ENCODE measurements around the gene TMEM35A.
"Not testable (repeated sequence)": the region's sequence is repeated elsewhere in the genome, so short reads cannot be mapped to it uniquely, and the experiment has no call there.

Gene TMEM35A

GRCh38 chrX:101078716-101079598, at the start of gene TMEM35A:
TSS of gene TMEM35A (plus strand) at chrX:101078879. CDS start at chrX:101079003, 124 bp downstream.
- Mint-ChIP-seq H3K4me3 (peak within 1 kb of the TSS; percentile 10 to 47), H3K4me1 (peaks cover 4 to 5% of the 10 kb centered on the region in 2 donors), H3K9me3 (no peaks in the 10 kb centered on the region), H3K36me3 (no peaks in the 10 kb centered on the region), H3K27ac (peak within 1 kb of the TSS; percentile 10), H3K27me3 (peaks cover 12 to 20% of the 10 kb centered on the region in 2 donors)
- DNase-seq (no peak), ATAC-seq (replicated peaks) (peak in 1 of 2 donors; percentile 45)

- Mint-ChIP-seq H3K9me3 (no peaks in the 10 kb centered on the region), H3K36me3 (peaks cover 18 to 21% of the 10 kb centered on the region in 2 donors), H3K27ac (no peak overlapping the region), H3K4me1 (no peaks in the 10 kb centered on the region), H3K4me3 (no peak overlapping the region), H3K27me3 (peaks cover 0 to 3% of the 10 kb centered on the region in 2 donors)
- ATAC-seq (replicated peaks) (no peak), DNase-seq (no peak)
Measured at GRCh38 chrX:101029665-101030064, 49.0 kb upstream of the TMEM35A start.

GRCh38 chrX:101037231-101037630, 41.4 kb upstream of the TMEM35A start:
- ATAC-seq (replicated peaks) (no peak), DNase-seq (no peak)
- Mint-ChIP-seq H3K27me3 (no peaks in the 10 kb centered on the region), H3K36me3 (peaks cover 8 to 18% of the 10 kb centered on the region in 2 donors), H3K27ac (no peak overlapping the region), H3K4me3 (no peak overlapping the region), H3K4me1 (no peaks in the 10 kb centered on the region), H3K9me3 (no peaks in the 10 kb centered on the region)

GRCh38 chrX:101040197-101040596, 38.5 kb upstream of the TMEM35A start:
- peaks cover 0 to 10% of the 10 kb centered on the region in 2 donors for H3K4me1 Mint-ChIP-seq

GRCh38 chrX:101051153-101051548, 27.5 kb upstream of the TMEM35A start:
- DNase-seq (no peak), ATAC-seq (replicated peaks) (peak in 1 of 2 donors; percentile 4)
- peak overlapping the region; percentile 96 for H3K27ac Mint-ChIP-seq
- peaks cover 10 to 26% of the 10 kb centered on the region in 2 donors for H3K36me3 Mint-ChIP-seq
- H3K4me1 Mint-ChIP-seq = peaks cover 4 to 15% of the 10 kb centered on the region in 2 donors
- no peaks in the 10 kb centered on the region for H3K27me3 Mint-ChIP-seq
- H3K4me3 Mint-ChIP-seq = peak overlapping the region; percentile 83 to 88
- H3K9me3 Mint-ChIP-seq = no peaks in the 10 kb centered on the region

More at GRCh38 chrX:101040197-101040596, 38.5 kb upstream of the TMEM35A start:
- H3K27me3 Mint-ChIP-seq = no peaks in the 10 kb centered on the region
- H3K4me3 Mint-ChIP-seq = no peak overlapping the region
- peaks cover 12 to 24% of the 10 kb centered on the region in 2 donors for H3K36me3 Mint-ChIP-seq
- no peak overlapping the region for H3K27ac Mint-ChIP-seq
- no peaks in the 10 kb centered on the region for H3K9me3 Mint-ChIP-seq
- ATAC-seq (replicated peaks) (peak; percentile 44 to 73), DNase-seq (no peak)

GRCh38 chrX:101051549-101052302, 27.0 kb upstream of the TMEM35A start, which contains the start of gene TRMT2B:
TSS of gene TRMT2B (minus strand) at chrX:101052111. CDS start at chrX:101042289, 9,822 bp downstream.
- Mint-ChIP-seq H3K4me1 (peaks cover 7 to 19% of the 10 kb centered on the region in 2 donors), H3K27me3 (no peaks in the 10 kb centered on the region), H3K4me3 (peak within 1 kb of the TSS; percentile 83 to 88), H3K27ac (peak within 1 kb of the TSS; percentile 96), H3K36me3 (peaks cover 10 to 26% of the 10 kb centered on the region in 2 donors), H3K9me3 (peaks cover 2 to 4% of the 10 kb centered on the region in 2 donors)
- ATAC-seq (replicated peaks) = peak; percentile 90 to 92
- peak; percentile 77 for DNase-seq

GRCh38 chrX:101056551-101056950, 22.1 kb upstream of the TMEM35A start:
- not testable (repeated sequence) for ATAC-seq (replicated peaks); H3K4me3 Mint-ChIP-seq; DNase-seq; H3K36me3 Mint-ChIP-seq; H3K27me3 Mint-ChIP-seq
- H3K4me1 Mint-ChIP-seq = peaks cover 9 to 11% of the 10 kb centered on the region in 2 donors
- H3K9me3 Mint-ChIP-seq = peaks cover 7 to 10% of the 10 kb centered on the region in 2 donors
- peak overlapping the region; percentile 26 for H3K27ac Mint-ChIP-seq

GRCh38 chrX:101057093-101057714, 21.5 kb upstream of the TMEM35A start:
- peaks cover 7 to 10% of the 10 kb centered on the region in 2 donors for H3K9me3 Mint-ChIP-seq
- no peaks in the 10 kb centered on the region for H3K36me3 Mint-ChIP-seq
- DNase-seq = peak; percentile 4
- peaks cover 9 to 11% of the 10 kb centered on the region in 2 donors for H3K4me1 Mint-ChIP-seq
- peak overlapping the region; percentile 26 for H3K27ac Mint-ChIP-seq
- H3K4me3 Mint-ChIP-seq = no peak overlapping the region
- ATAC-seq (replicated peaks) = peak; percentile 96 to 97
- H3K27me3 Mint-ChIP-seq = no peaks in the 10 kb centered on the region

GRCh38 chrX:101062176-101062575, 16.5 kb upstream of the TMEM35A start:
- ATAC-seq (replicated peaks) (no peak), DNase-seq (no peak)
- peaks cover under 1 to 2% of the 10 kb centered on the region in 2 donors for H3K9me3 Mint-ChIP-seq
- H3K4me1 Mint-ChIP-seq = peaks cover 1 to 3% of the 10 kb centered on the region in 2 donors
- no peak overlapping the region for H3K4me3 Mint-ChIP-seq
- no peak overlapping the region for H3K27ac Mint-ChIP-seq
- peaks cover 0 to 4% of the 10 kb centered on the region in 2 donors for H3K27me3 Mint-ChIP-seq
- no peaks in the 10 kb centered on the region for H3K36me3 Mint-ChIP-seq

- DNase-seq (no peak), ATAC-seq (replicated peaks) (no peak)
- H3K9me3 Mint-ChIP-seq = no peaks in the 10 kb centered on the region
- no peak overlapping the region for H3K27ac Mint-ChIP-seq
- H3K36me3 Mint-ChIP-seq = no peaks in the 10 kb centered on the region
- no peak overlapping the region for H3K4me3 Mint-ChIP-seq
- no peaks in the 10 kb centered on the region for H3K27me3 Mint-ChIP-seq
- no peaks in the 10 kb centered on the region for H3K4me1 Mint-ChIP-seq
Measured at GRCh38 chrX:101071582-101071981, 7.1 kb upstream of the TMEM35A start.

GRCh38 chrX:101079736-101080270, 1.1 kb downstream of the TMEM35A start:
- no peaks in the 10 kb centered on the region for H3K36me3 Mint-ChIP-seq
- ATAC-seq (replicated peaks) (no peak), DNase-seq (no peak)
- no peak overlapping the region for H3K27ac Mint-ChIP-seq
- H3K4me3 Mint-ChIP-seq = no peak overlapping the region
- H3K4me1 Mint-ChIP-seq = peaks cover 4 to 5% of the 10 kb centered on the region in 2 donors
- H3K27me3 Mint-ChIP-seq = peaks cover 12 to 20% of the 10 kb centered on the region in 2 donors
- no peaks in the 10 kb centered on the region for H3K9me3 Mint-ChIP-seq

- DNase-seq (no peak), ATAC-seq (replicated peaks) (no peak)
- H3K27ac Mint-ChIP-seq = no peak overlapping the region
Measured at GRCh38 chrX:101080326-101081124, 1.8 kb downstream of the TMEM35A start.

GRCh38 chrX:101081231-101081630, 2.6 kb downstream of the TMEM35A start:
- Mint-ChIP-seq H3K36me3 (no peaks in the 10 kb centered on the region), H3K27me3 (peaks cover 12 to 20% of the 10 kb centered on the region in 2 donors), H3K9me3 (no peaks in the 10 kb centered on the region), H3K27ac (no peak overlapping the region), H3K4me1 (peaks cover 4 to 5% of the 10 kb centered on the region in 2 donors), H3K4me3 (no peak overlapping the region)
- DNase-seq (no peak), ATAC-seq (replicated peaks) (no peak)

More at GRCh38 chrX:101080326-101081124, 1.8 kb downstream of the TMEM35A start:
- Mint-ChIP-seq H3K4me3 (no peak overlapping the region), H3K27me3 (peaks cover 12 to 20% of the 10 kb centered on the region in 2 donors), H3K9me3 (no peaks in the 10 kb centered on the region), H3K36me3 (no peaks in the 10 kb centered on the region), H3K4me1 (peaks cover 4 to 5% of the 10 kb centered on the region in 2 donors)

Data from stimulated activated naive B cell treated with anti-CD40 and anti-IgM and Interleukin-4, amounts not matched to agents 10 μg/mL and 1 μg/mL and 100 μg/mL, for 72 hours (primary cell).